CD14-positive monocyte (primary cell): Measurements from ENCODE around the gene ELAVL1. TPM values are rescaled to one million over a fixed set of nuclear protein-coding genes. Genes with fewer than 3 reads are reported as not detected.
"Not testable (repeated sequence)": the region's sequence is repeated elsewhere in the genome, so short reads cannot be mapped to it uniquely, and the experiment has no call there.

ENCODE experiments used
- DNase-seq, 3 donors: peaks; one replicate each; pipeline ENCODE4 v3.0.0-alpha.2; 2011 to 2022
- H2AFZ ChIP-seq: 2 replicates; pipeline ENCODE4 v1.6.0; 2012; ENCODE audit warnings: mild to moderate bottlenecking, low read depth, low read length, inconsistent platforms; ENCODE audit not compliant: insufficient read depth, poor library complexity, severe bottlenecking
- H3K27ac ChIP-seq, 2 donors: 1 replicate in 1 of 2; 2 replicates in 1 of 2; pipeline ENCODE4 v1.5.1; 2012 to 2013; ENCODE audit warnings: low read length in 2 of 2, control low read depth in 1 of 2, inconsistent platforms in 1 of 2, low read depth in 1 of 2, mild to moderate bottlenecking in 1 of 2
- H3K27me3 ChIP-seq, 2 donors: one replicate each; pipeline versions ENCODE4 v1.6.0 to v1.6.1; 2011 to 2013; ENCODE audit warnings: low read length in 2 of 2; ENCODE audit not compliant: control insufficient read depth in 2 of 2, insufficient read depth in 2 of 2
- H3K36me3 ChIP-seq, 2 donors: replicated peaks in 1 of 2; 1 replicate in 1 of 2; 2 replicates in 1 of 2; pipeline versions ENCODE4 v1.5.1 to v1.6.1; 2012 to 2013; ENCODE audit warnings: low read length in 2 of 2, control low read depth in 1 of 2, inconsistent platforms in 1 of 2, mild to moderate bottlenecking in 1 of 2; ENCODE audit not compliant: insufficient read depth in 2 of 2, control insufficient read depth in 1 of 2
- H3K4me1 ChIP-seq, 2 donors: 1 replicate in 1 of 2; 2 replicates in 1 of 2; pipeline versions ENCODE4 v1.5.1 to v1.6.1; 2012 to 2013; ENCODE audit warnings: low read length in 2 of 2, control low read depth in 1 of 2, inconsistent platforms in 1 of 2, mild to moderate bottlenecking in 1 of 2, moderate library complexity in 1 of 2; ENCODE audit not compliant: insufficient read depth in 2 of 2, control insufficient read depth in 1 of 2
- H3K4me2 ChIP-seq: replicated peaks from 2 replicates; pipeline ENCODE3; 2012; ENCODE audit warnings: low read length, moderate library complexity, mild to moderate bottlenecking; ENCODE audit not compliant: poor library complexity, severe bottlenecking; ENCODE audit errors: extremely low read depth
- H3K4me3 ChIP-seq, 3 experiments: fragments of 200-600 bp in 1 of 3; sonication (generic) in 1 of 3; replicated peaks in 1 of 3; 1 replicate in 2 of 3; 2 replicates in 1 of 3; pipeline ENCODE4 v1.5.1; 2011 to 2013; ENCODE audit warnings: low read length in 3 of 3, mild to moderate bottlenecking in 3 of 3, control low read depth in 2 of 3, low read depth in 2 of 3, inconsistent platforms in 1 of 3, moderate library complexity in 1 of 3
- H3K79me2 ChIP-seq: 2 replicates; pipeline ENCODE4 v1.6.0; 2012; ENCODE audit warnings: mild to moderate bottlenecking, control low read depth, inconsistent platforms, low read length, moderate library complexity; ENCODE audit not compliant: insufficient read depth
- H3K9ac ChIP-seq: 2 replicates; pipeline ENCODE4 v1.6.0; 2017; ENCODE audit warnings: low read length, mild to moderate bottlenecking; ENCODE audit not compliant: insufficient read depth, poor library complexity, severe bottlenecking
- H3K9me3 ChIP-seq, 2 donors: replicated peaks in 1 of 2; 1 replicate in 1 of 2; 2 replicates in 1 of 2; pipeline versions ENCODE4 v1.5.1 to v1.6.1; 2012 to 2013; ENCODE audit warnings: low read length in 2 of 2, control low read depth in 1 of 2; ENCODE audit not compliant: control insufficient read depth in 1 of 2, insufficient read depth in 1 of 2
- H4K20me1 ChIP-seq: 2 replicates; pipeline ENCODE4 v1.6.0; 2012; ENCODE audit warnings: mild to moderate bottlenecking, low read length, control low read depth, moderate library complexity; ENCODE audit not compliant: insufficient read depth
- H3K27ac Mint-ChIP-seq, 7 donors: one replicate each; pipeline ENCODE4 v1.8.0; 2020; ENCODE audit warnings: mild to moderate bottlenecking in 7 of 7, mixed read lengths in 7 of 7, moderate library complexity in 6 of 7, inconsistent platforms in 2 of 7
- H3K27me3 Mint-ChIP-seq, 3 donors: one replicate each; pipeline ENCODE4 v1.8.0; 2021 to 2022; ENCODE audit warnings: low read depth in 3 of 3, mild to moderate bottlenecking in 3 of 3, mixed read lengths in 3 of 3, moderate library complexity in 3 of 3, inconsistent platforms in 1 of 3
- H3K36me3 Mint-ChIP-seq, 2 donors: one replicate each; pipeline ENCODE4 v1.8.0; 2020; ENCODE audit warnings: mixed read lengths in 2 of 2, inconsistent platforms in 1 of 2, mild to moderate bottlenecking in 1 of 2
- H3K4me1 Mint-ChIP-seq: one replicate; pipeline ENCODE4 v1.8.0; 2020; ENCODE audit warnings: mild to moderate bottlenecking, mixed read lengths
- H3K4me3 Mint-ChIP-seq, 2 donors: one replicate each; pipeline ENCODE4 v1.8.0; 2020; ENCODE audit warnings: mild to moderate bottlenecking in 2 of 2, mixed read lengths in 2 of 2, moderate library complexity in 1 of 2
- H3K9me3 Mint-ChIP-seq, 7 donors: one replicate each; pipeline ENCODE4 v1.8.0; 2020 to 2022; ENCODE audit warnings: mixed read lengths in 7 of 7, mild to moderate bottlenecking in 6 of 7, moderate library complexity in 6 of 7, inconsistent platforms in 2 of 7
- CTCF ChIP-seq: fragments of 200-600 bp; IDR thresholded peaks from one replicate; pipeline ENCODE4 v1.8.0; 2022; ENCODE audit warnings: antibody characterized with exemption, mild to moderate bottlenecking
- WGBS: methylation state at CpG from one replicate; pipeline ENCODE4 v1.1.5; 2013; ENCODE audit warnings: missing lambda C conversion rate; ENCODE audit not compliant: insufficient coverage; 5-methylcytosine and 5-hydroxymethylcytosine counted together
- intact Hi-C, 2 donors: fragments of 100-400 bp; cut with micrococcal nuclease; formaldehyde crosslinking; loops; one replicate each; pipeline versions ENCODE4 v1.15.0 to v1.15.1; 2023
- polyA plus RNA-seq, 3 donors: library from polyadenylated mRNA; depleted of rRNA in 1 of 3; unstranded in 2 of 3; stranded (reverse) in 1 of 3; fragments of 300-500 nt in 2 of 3; fragments of >200 nt in 1 of 3; fragmentation: Illumina TruSeq in 2 of 3; gene quantifications; 1 replicate in 2 of 3; 2 replicates in 1 of 3; pipeline ENCODE4 v1.2.3, GENCODE V29; 2012 to 2021

The ELAVL1 gene
- polyA plus RNA-seq, 3 donors, result 25.1 to 31.1 (median 30.7) TPM

- H3K36me3 Mint-ChIP-seq, result no peaks in the 10 kb centered on the region
These were observed 28.7 kb upstream of the ELAVL1 start for GRCh38 chr19:8034178-8034525.

DNA sequence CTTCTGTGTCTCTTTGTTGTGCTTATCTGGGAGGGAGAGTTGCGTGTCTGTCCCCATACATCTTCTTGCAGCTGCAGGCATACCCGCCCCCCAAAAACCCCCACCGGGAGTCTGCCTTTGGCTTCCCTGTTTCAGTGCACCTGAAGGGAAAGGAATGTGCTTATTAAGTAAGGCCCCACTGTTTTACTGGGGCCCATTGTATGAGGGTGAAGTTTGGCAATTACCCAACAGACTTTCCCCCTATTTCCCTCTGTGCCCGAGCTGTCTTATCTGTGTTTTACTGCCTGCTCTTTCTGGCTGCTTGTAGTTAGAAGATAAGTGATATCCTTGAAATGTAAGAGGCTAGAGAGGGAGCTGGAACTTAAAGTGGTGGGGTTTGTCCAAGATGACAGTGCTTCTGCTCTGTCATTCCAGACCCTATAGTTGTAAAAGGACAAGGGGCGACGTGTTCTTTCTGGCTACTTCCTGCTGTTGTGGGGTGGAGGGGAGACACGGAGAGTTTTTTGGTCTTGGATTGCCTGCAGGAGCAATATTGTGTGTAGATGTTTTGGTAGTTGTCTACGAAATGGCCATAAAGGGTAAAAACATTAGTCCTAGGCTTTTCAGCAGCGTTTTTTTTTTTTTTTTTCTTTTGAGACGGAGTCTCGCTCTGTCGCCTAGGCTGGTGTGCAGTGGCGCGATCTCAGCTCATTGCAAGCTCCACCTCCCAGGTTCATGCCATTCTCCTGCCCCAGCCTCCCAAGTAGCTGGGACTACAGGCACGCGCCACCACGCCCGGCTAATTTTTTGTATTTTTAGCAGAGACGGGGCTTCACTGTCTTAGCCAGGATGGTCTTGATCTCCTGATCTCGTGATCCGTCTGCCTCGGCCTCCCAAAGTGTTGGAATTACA, 28.1 kb upstream of the ELAVL1 start:
- H3K36me3 Mint-ChIP-seq, H3K27ac ChIP-seq, H3K79me2 ChIP-seq, H3K9ac ChIP-seq, H3K36me3 ChIP-seq, H3K4me1 Mint-ChIP-seq, H3K9me3 ChIP-seq, H4K20me1 ChIP-seq, intact Hi-C loops, H3K4me2 ChIP-seq, H3K4me3 ChIP-seq, H3K4me1 ChIP-seq, H3K9me3 Mint-ChIP-seq, H3K27me3 ChIP-seq, H3K27ac Mint-ChIP-seq, DNase-seq: not testable (repeated sequence)
- peak overlapping the region; percentile 51 for H2AFZ ChIP-seq
- peak overlapping the region in 1 of 2 donors; percentile 19 for H3K4me3 Mint-ChIP-seq
- 77% methylated on average over 13 of the region's 22 CpGs for WGBS
- peaks cover 18 to 19% (median 18%) of the 10 kb centered on the region in 3 donors for H3K27me3 Mint-ChIP-seq

More at GRCh38 chr19:8034178-8034525, 28.7 kb upstream of the ELAVL1 start:
- H3K4me1 ChIP-seq, result no peaks in the 10 kb centered on the region
- H3K79me2 ChIP-seq, result no peaks in the 10 kb centered on the region
- 90% methylated on average over 3 of the region's 6 CpGs for WGBS
- no peak overlapping the region for H3K4me3 ChIP-seq
- peaks cover 18 to 19% (median 18%) of the 10 kb centered on the region in 3 donors for H3K27me3 Mint-ChIP-seq
- DNase-seq, result no peak
- no peaks in the 10 kb centered on the region for H3K9me3 ChIP-seq
- H3K27me3 ChIP-seq, result peaks cover 0 to 4% of the 10 kb centered on the region in 2 donors
- no peak overlapping the region for H3K9ac ChIP-seq
- intact Hi-C loops, result no loop called here
- no peak overlapping the region for H3K4me2 ChIP-seq
- no peaks in the 10 kb centered on the region for H3K36me3 ChIP-seq
- H3K9me3 Mint-ChIP-seq, result peaks cover 0 to 5% (median 0%) of the 10 kb centered on the region in 7 donors
- peak overlapping the region in 1 of 2 donors; percentile 19 for H3K4me3 Mint-ChIP-seq
- no peak overlapping the region for H3K27ac ChIP-seq
- H3K27ac Mint-ChIP-seq, result no peak overlapping the region
- H4K20me1 ChIP-seq, result no peaks in the 10 kb centered on the region
- peaks cover 5% of the 10 kb centered on the region for H3K4me1 Mint-ChIP-seq
- no peak overlapping the region for H2AFZ ChIP-seq
- no peak for TF ChIP-seq CTCF
